Right lung (tissue), 5 donors: ENCODE measurements around the gene TAX1BP3. TPM values are rescaled to one million over a fixed set of nuclear protein-coding genes. Genes with fewer than 3 reads are reported as not detected.

Experiments
- DNase-seq, 2 donors: peaks; one replicate each; pipeline ENCODE4 v3.0.0-alpha.2; 2013
- polyA plus RNA-seq, 5 donors: library from polyadenylated mRNA; unstranded; fragments of 120-200 nt; gene quantifications; one replicate each; pipeline versions ENCODE4 v1.2.1 to v1.2.3, GENCODE V29; 2013; ENCODE audit warnings: inconsistent platforms in 1 of 5, low replicate concordance in 1 of 5; ENCODE audit not compliant: insufficient read length in 5 of 5, insufficient read depth in 1 of 5

TAX1BP3 gene
- polyA plus RNA-seq, 5 donors: 61.0 to 110 (median 67.3) TPM

- DNase-seq: no peak
Observed at GRCh38 chr17:3660311-3660891, 8.0 kb downstream of the TAX1BP3 start.

- peak in 1 of 2 donors; percentile 27 for DNase-seq
Observed at GRCh38 chr17:3659541-3660111, 8.8 kb downstream of the TAX1BP3 start.

DNA sequence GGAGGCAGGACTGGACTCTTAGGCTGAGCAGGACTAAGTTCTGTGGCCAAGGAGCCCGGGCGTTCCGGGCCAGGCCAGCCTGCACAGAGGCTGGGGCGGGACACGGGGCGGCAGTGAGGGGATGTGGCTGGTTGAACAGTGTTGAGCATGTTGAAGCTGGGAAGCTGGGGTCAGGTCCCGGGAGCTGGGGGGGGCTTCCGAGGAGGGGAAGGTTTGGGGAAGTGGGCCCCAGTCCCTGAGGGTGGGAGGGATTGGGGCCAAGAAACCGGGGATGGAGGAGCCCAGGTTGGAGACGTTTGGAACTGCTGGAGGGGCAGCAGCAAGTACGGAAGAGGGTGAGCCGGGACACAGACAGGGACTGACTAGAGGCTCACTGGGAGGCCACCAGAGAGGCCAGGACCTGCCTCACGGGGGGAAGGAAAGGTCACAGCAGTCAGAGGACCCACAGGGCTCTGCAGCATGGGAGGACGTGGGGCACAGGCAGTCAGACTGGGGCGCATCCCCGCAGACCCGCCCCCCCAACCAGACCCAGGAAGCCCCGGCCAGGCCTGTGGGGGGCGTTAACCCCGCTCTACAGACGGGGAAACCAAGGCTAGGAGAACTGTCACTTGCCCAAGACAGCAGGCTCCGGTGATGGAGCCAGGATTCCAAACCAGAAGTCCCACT is 9.5 kb downstream of the TAX1BP3 start:
- no peak for DNase-seq

GRCh38 chr17:3657874-3658783 is 10.2 kb downstream of the TAX1BP3 start:
- no peak for DNase-seq

DNA sequence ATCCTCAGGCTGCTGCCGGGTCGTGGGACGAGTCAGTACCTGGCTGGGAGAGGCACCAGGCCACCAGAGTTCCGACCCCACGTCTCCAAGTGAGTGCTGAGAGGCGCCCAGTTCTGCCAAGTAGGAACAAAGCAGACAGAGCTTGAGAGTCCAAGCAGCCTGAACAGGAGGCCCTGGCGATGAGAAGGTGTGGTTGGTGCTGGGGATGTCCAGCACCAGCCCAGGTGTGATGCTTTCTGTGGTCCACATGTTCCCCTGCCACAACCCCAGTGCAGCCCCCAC is 10.8 kb downstream of the TAX1BP3 start:
- DNase-seq: no peak

DNA sequence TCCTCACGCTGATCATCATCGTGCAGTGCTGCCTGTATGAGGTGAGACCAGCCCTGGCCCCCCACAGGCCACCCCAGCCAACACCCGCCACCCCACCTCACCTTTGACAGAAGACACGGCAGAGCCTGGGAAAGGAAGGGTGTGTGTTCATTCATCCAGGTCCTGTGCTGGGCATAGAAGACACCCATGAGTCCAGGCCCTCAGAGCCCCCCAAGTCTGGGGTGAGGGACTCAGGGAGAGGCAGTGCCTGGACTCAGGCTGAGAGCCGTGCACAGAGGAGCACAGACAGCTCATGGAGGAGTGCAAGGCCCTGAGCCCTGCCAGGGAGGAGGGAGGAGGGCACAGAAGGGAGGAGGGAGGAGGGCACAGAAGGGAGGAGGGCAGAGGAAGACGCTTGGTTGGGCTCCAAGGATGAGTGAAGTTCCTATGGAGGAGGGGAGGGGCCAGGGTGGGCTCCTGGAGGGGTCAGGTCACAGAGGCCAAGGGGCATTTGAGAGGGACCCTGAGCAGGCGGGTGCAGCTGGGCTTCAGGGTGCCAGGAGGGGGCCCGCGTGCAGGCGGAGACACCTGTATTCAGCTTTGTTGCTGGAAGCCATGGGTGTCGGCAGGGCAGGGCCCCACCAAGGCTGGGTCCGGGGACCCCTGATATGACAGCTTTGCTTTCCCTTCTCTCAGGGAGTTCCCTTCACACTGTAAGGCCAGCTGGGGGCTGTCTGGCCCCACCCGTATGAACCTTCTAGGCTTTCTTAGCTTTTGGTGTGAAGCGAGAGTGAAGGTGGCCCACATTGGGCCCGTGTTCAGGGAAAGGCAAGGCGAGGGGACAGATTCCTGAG is 11.4 kb downstream of the TAX1BP3 start:
- no peak for DNase-seq

GRCh38 chr17:3656353-3656752 is 12.0 kb downstream of the TAX1BP3 start:
- no peak for DNase-seq

GRCh38 chr17:3655766-3656165 is 12.6 kb downstream of the TAX1BP3 start:
- no peak for DNase-seq

DNA sequence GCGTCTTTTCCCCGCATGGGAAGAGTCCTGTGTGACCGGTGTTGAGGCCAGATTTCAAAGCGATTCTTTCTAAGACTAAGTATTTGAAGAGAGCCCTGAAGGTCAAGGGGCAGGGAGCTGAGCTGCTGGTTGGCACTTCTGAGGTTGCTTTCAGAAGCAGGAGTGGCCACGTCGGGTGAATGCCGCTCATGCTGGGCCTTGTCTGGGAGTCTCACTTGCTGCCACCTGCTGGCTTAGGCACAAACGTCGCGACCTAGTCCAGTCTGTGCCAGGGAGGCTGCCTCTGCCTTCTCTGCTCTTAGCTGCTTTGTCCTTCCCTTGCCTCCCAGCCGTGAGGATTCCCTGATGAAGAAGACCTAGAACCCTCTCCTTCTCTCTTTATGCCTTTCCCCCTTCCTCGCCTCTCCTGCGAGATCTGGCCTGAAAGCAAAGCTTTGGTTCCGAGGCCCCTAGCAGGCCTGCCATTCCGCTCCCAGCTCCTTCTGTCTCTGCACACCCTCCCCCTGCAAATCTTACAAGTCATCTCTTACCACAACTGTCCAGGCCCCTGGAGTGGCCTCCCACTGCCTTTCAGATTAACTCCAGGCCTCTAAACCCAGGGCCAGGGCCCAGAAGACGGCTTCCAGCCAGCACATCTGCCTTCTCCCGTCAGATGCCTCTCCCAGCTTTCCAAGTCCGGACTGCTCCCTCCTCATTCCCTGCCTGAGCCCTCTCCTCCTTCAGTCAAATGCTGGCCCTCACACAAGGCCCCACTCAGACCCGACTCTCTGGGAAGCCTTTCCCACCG is 20.4 kb downstream of the TAX1BP3 start:
- peak in 1 of 2 donors; percentile 52 for DNase-seq

GRCh38 chr17:3647251-3647650 is 21.1 kb downstream of the TAX1BP3 start:
- DNase-seq: no peak

DNA sequence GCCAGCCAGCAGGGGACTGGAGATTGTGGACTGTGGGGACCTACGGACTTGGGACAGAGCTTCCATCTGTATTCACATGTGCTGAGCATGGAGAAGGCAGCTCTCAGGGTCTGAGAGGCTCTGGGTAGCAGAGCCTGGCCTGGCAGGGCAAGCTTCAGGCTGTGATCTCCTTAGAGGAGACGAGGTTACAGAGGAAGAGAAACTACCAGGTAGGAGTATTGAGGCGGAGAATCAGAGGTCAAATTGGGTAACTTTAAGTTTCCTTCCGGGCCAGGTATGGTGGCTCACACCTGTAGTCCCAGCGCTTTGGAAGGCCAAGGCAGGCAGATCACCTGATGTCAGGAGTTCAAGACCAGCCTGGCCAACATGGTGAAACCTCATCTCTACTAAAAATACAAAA is 23.1 kb downstream of the TAX1BP3 start:
- DNase-seq: no peak

DNA sequence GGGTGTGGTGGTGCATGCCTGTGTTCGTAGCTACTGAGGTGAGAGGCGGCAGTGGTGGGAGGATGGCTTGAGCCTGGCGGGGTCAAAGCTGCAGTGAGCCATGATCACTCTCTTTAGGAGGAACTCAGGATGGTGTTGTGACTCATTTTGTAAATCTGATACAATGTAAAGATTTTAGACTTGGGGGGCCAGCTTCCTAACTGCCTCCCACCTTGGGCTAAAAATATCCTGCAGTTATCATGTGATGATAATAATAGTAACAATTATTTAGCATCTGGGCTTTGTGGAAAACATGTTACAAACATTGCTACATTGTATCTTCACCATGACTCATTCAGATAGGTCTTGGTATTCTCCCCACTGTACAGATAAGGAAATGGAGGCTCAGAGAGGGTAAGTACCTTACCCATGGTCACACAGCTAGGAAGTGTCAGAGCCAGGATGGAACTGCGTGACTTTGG is 24.5 kb downstream of the TAX1BP3 start:
- no peak for DNase-seq

GRCh38 chr17:3641717-3642486 is 26.5 kb downstream of the TAX1BP3 start:
- DNase-seq: no peak

- DNase-seq: no peak
Observed at GRCh38 chr17:3641014-3641413, 27.4 kb downstream of the TAX1BP3 start.

GRCh38 chr17:3639981-3640596 is 28.3 kb downstream of the TAX1BP3 start:
- no peak for DNase-seq

DNA sequence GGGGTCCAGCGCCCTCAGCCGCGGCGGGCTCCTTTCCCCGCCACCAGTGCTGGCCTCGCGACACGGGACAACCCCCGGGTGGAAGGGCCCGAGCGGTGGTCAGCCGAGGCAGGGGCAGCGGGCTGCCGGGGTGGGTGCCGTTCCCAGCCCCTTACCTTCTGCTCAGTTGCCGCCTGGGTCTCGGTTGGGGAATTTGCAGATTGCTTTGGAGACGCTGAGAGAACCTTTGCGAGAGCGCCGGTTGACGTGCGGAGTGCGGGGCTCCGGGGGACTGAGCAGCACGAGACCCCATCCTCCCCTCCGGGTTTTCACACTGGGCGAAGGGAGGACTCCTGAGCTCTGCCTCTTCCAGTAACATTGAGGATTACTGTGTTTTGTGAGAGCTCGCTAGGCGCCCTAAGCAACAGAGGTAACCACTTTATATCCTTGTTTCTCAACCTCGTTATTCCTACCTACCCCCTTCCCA is 31.4 kb downstream of the TAX1BP3 start:
- no peak for DNase-seq

DNA sequence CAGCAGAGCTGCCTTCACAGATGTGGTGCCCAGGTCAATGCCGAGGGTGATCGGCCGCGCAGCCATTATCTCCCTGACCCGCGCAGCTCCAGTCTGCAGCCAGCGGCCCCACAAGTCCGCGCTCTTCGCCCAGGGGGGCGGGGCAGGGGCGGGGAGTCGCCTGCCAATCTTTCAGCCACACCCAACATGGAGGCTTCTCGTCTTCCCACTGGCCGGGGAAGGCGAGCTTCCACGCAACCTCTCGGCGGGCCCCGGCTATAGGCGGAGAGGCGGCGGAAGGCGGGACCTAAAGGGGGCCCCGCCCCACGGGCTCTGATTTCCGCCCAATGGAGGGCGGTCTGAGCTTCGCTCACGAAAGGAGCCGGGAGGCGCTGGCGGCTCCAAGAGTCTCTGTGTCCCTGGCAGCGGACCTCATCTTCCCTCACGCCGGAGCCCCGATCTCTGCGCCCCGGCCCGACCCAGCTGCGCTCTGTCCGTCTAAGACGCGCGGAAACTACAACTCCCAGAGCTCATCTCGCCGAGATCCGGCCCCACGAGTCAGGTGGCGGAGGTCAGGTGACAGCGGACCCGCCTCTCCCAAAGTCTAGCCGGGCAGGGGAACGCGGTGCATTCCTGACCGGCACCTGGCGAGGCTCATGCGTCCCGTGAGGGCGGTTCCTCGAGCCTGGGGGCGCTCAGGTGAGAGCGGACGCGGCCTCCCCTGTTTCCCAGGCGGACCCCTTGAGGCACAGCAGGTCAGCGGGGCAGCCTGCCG is 32.0 kb downstream of the TAX1BP3 start, which contains the start of the genes CTNS and SHPK:
TSS of gene CTNS (plus strand) at position 607 of the 754 bp plus-strand sequence. CDS start 3,447 bp downstream, outside the sequence.
TSS of gene SHPK (minus strand) at position 97 of the 754 bp plus-strand sequence. CDS start at position 66, 31 bp downstream.
- DNase-seq: peak; percentile 95 to 96

DNA sequence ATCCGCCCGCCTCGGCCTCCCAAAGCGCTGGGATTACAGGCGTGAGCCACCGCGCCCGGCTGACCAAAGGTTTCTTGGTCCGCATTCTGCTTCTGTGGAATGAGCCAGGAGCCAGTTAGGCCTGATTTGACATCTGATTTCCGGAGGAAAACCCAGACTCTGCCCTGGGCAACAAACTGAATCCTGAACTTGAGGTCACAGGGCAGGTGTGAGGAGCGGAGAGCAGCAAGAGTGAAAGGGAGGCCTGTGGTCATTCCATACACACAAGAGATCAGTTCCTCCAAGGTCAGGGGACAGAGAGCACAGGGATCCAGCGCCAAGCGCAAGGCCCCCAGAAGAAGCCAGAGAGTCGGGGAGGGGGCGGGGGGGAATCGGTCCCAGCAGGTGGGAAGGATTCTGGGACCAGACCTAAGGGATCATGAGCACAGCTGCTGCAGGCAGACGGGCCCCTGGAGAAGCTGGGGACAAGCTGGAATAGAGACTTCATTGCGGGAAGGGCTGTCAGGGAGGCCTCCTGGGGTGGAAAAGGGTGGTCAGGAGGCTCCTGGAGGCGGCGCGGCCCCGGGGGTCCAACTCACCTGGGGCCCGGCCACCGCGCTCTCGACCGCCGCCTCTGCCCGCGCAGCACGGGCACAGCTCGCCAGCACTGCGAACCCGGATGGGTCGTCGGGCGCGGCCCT is 32.8 kb downstream of the TAX1BP3 start:
- no peak for DNase-seq
